H1 (cell line): ENCODE measurements around the gene AGAP1. TPM values are rescaled to one million over a fixed set of nuclear protein-coding genes. Genes with fewer than 3 reads are reported as not detected.

Experiments
- CTCF ChIA-PET: fragments of 300-600 bp; sonication (Branson Sonifier 250); formaldehyde crosslinking; loops from one replicate; lab custom pipeline; 2021; ENCODE audit not compliant: partially characterized antibody; lab: Charles Lee
- POLR2A ChIA-PET: fragments of 300-600 bp; sonication (Branson Sonifier 250); formaldehyde crosslinking; loops from one replicate; lab custom pipeline; 2021; ENCODE audit warnings: inconsistent platforms; ENCODE audit not compliant: partially characterized antibody; lab: Charles Lee
- DNase-seq, 2 experiments: peaks; one replicate each; pipeline versions ENCODE4 v3.0.0 to v3.0.0-alpha.2; 2010 to 2022; ENCODE audit warnings: low spot score in 2 of 2, low read depth in 1 of 2, mixed read lengths in 1 of 2
- FAIRE-seq: peaks from 2 replicates; lab custom pipeline; 2011; peaks lifted over from hg19 to GRCh38; lab: Jason Lieb, UNC
- H2AFZ ChIP-seq: 2 replicates; pipeline ENCODE4 v1.8.1; 2012; ENCODE audit warnings: low read length, inconsistent platforms
- H2AK5ac ChIP-seq: 2 replicates; pipeline ENCODE4 v1.6.1; 2013; ENCODE audit warnings: low read depth, low read length
- H2BK120ac ChIP-seq: replicated peaks from 2 replicates; pipeline ENCODE3; 2013; ENCODE audit warnings: low read depth, low read length, inconsistent platforms
- H2BK12ac ChIP-seq: 2 replicates; pipeline ENCODE4 v1.6.1; 2013; ENCODE audit warnings: low read depth, low read length
- H2BK15ac ChIP-seq: 2 replicates; pipeline ENCODE4 v1.6.1; 2013; ENCODE audit warnings: low read length
- H2BK20ac ChIP-seq: 2 replicates; pipeline ENCODE4 v1.6.1; 2013; ENCODE audit warnings: low read length
- H2BK5ac ChIP-seq: 2 replicates; pipeline ENCODE4 v1.6.1; 2013; ENCODE audit warnings: low read depth, low read length
- H3K14ac ChIP-seq: 2 replicates; pipeline ENCODE4 v1.6.1; 2013; ENCODE audit warnings: inconsistent platforms; ENCODE audit not compliant: insufficient read length
- H3K18ac ChIP-seq: 2 replicates; pipeline ENCODE4 v1.6.1; 2013; ENCODE audit warnings: low read length; ENCODE audit errors: extremely low read depth
- H3K23ac ChIP-seq: 2 replicates; pipeline ENCODE4 v1.6.1; 2013; ENCODE audit warnings: inconsistent platforms; ENCODE audit not compliant: insufficient read length
- H3K23me2 ChIP-seq: 2 replicates; pipeline ENCODE4 v1.6.1; 2013; ENCODE audit warnings: low read depth, low read length
- H3K27ac ChIP-seq: 2 replicates; pipeline ENCODE4 v1.6.1; 2011; ENCODE audit warnings: low read depth, low read length, inconsistent platforms
- H3K27me3 ChIP-seq, 4 experiments: replicated peaks in 1 of 4; 1 replicate in 1 of 4; 2 replicates in 3 of 4; pipeline versions ENCODE4 v1.6.1 to v1.8.1; 2011 to 2013; ENCODE audit warnings: low read length in 3 of 4, mild to moderate bottlenecking in 3 of 4, inconsistent platforms in 2 of 4, mixed read lengths in 2 of 4, moderate library complexity in 1 of 4; ENCODE audit not compliant: control insufficient read depth in 3 of 4, insufficient read depth in 3 of 4; ENCODE audit errors: extremely low read depth in 1 of 4
- H3K36me3 ChIP-seq, 4 experiments: 2 replicates each; pipeline versions ENCODE4 v1.6.1 to v1.8.1; 2011 to 2013; ENCODE audit warnings: mild to moderate bottlenecking in 4 of 4, low read length in 3 of 4, moderate library complexity in 2 of 4, control low read depth in 1 of 4, inconsistent platforms in 1 of 4; ENCODE audit not compliant: insufficient read depth in 4 of 4, control insufficient read depth in 2 of 4
- H3K4ac ChIP-seq: replicated peaks from 2 replicates; pipeline ENCODE3; 2013; ENCODE audit warnings: low read length, low read depth, mixed read lengths, inconsistent platforms; ENCODE audit not compliant: insufficient read length
- H3K4me1 ChIP-seq, 4 experiments: replicated peaks in 1 of 4; 1 replicate in 1 of 4; 2 replicates in 3 of 4; pipeline versions ENCODE4 v1.6.1 to v1.8.1; 2011 to 2013; ENCODE audit warnings: low read length in 3 of 4, inconsistent platforms in 2 of 4, mixed read lengths in 1 of 4; ENCODE audit not compliant: insufficient read depth in 4 of 4, control insufficient read depth in 3 of 4
- H3K4me2 ChIP-seq, 2 experiments: 2 replicates each; pipeline versions ENCODE4 v1.6.1 to v1.8.1; 2011 to 2013; ENCODE audit warnings: low read depth in 2 of 2, low read length in 2 of 2, control low read depth in 1 of 2, inconsistent platforms in 1 of 2, mild to moderate bottlenecking in 1 of 2; ENCODE audit not compliant: insufficient read depth in 1 of 2
- H3K4me3 ChIP-seq, 4 experiments: fragments of 200-600, 300-600 bp in 1 of 4; sonication (generic), shearing (Covaris generic), sonication (Bioruptor Twin) in 1 of 4; 2 replicates each; pipeline versions ENCODE4 v1.5.1 to v1.8.1; 2011 to 2016; ENCODE audit warnings: low read length in 4 of 4, low read depth in 3 of 4, control low read depth in 2 of 4, inconsistent platforms in 2 of 4, mild to moderate bottlenecking in 2 of 4, mixed read lengths in 1 of 4, moderate library complexity in 1 of 4; ENCODE audit not compliant: insufficient read depth in 2 of 4; ENCODE audit errors: extremely low read depth in 1 of 4
- H3K56ac ChIP-seq: replicated peaks from 2 replicates; pipeline ENCODE3; 2013; ENCODE audit warnings: low read depth, mild to moderate bottlenecking, mixed read lengths, low read length, inconsistent platforms; ENCODE audit not compliant: insufficient read length
- H3K79me1 ChIP-seq: 2 replicates; pipeline ENCODE4 v1.6.1; 2013; ENCODE audit warnings: low read depth, low read length, control low read depth
- H3K79me2 ChIP-seq, 2 experiments: 2 replicates each; pipeline versions ENCODE4 v1.6.1 to v1.8.1; 2012 to 2013; ENCODE audit warnings: low read length in 2 of 2, mild to moderate bottlenecking in 2 of 2, inconsistent platforms in 1 of 2; ENCODE audit not compliant: insufficient read depth in 2 of 2, control insufficient read depth in 1 of 2
- H3K9ac ChIP-seq, 4 experiments: replicated peaks in 1 of 4; 1 replicate in 1 of 4; 2 replicates in 3 of 4; pipeline versions ENCODE4 v1.6.1 to v1.8.1; 2011 to 2013; ENCODE audit warnings: low read depth in 3 of 4, low read length in 3 of 4, control low read depth in 2 of 4, mild to moderate bottlenecking in 2 of 4, moderate library complexity in 2 of 4, inconsistent platforms in 1 of 4; ENCODE audit errors: extremely low read depth in 1 of 4
- H3K9me3 ChIP-seq, 2 experiments: 2 replicates each; pipeline versions ENCODE4 v1.6.1 to v1.8.1; 2012 to 2013; ENCODE audit warnings: mild to moderate bottlenecking in 2 of 2, moderate library complexity in 2 of 2, control low read depth in 1 of 2, inconsistent platforms in 1 of 2, low read depth in 1 of 2, low read length in 1 of 2, mixed read lengths in 1 of 2; ENCODE audit not compliant: insufficient read depth in 2 of 2
- H4K20me1 ChIP-seq, 2 experiments: replicated peaks in 1 of 2; 2 replicates each; pipeline versions ENCODE3 to v1.8.1; 2011 to 2013; ENCODE audit warnings: inconsistent platforms in 2 of 2, low read length in 2 of 2, mild to moderate bottlenecking in 1 of 2; ENCODE audit not compliant: insufficient read depth in 2 of 2, control insufficient read depth in 1 of 2
- H4K5ac ChIP-seq: 2 replicates; pipeline ENCODE4 v1.6.1; 2013; ENCODE audit warnings: low read length, low read depth, mixed read lengths, inconsistent platforms; ENCODE audit not compliant: insufficient read length
- H4K8ac ChIP-seq: 2 replicates; pipeline ENCODE4 v1.8.0; 2013; ENCODE audit warnings: mild to moderate bottlenecking, moderate library complexity, low read length, inconsistent platforms; ENCODE audit not compliant: insufficient read depth; ENCODE audit errors: extremely low read depth
- H4K91ac ChIP-seq: replicated peaks from 2 replicates; pipeline ENCODE3; 2013; ENCODE audit warnings: low read length, mixed read lengths, inconsistent platforms; ENCODE audit not compliant: insufficient read length
- CBX5 ChIP-seq: fragments of 300-800, 300-1000 bp; sonication (generic); IDR thresholded peaks from 2 replicates; pipeline ENCODE4 v1.7.1; 2016; ENCODE audit warnings: antibody characterized with exemption, low read length, low read depth
- CBX8 ChIP-seq: fragments of 300-800, 300-1000 bp; sonication (generic); IDR thresholded peaks from 2 replicates; pipeline ENCODE4 v1.7.1; 2016; ENCODE audit warnings: low read depth, low read length, borderline replicate concordance
- E2F6 ChIP-seq: IDR thresholded peaks from 2 replicates; pipeline ENCODE4 v1.6.1; 2012; ENCODE audit warnings: inconsistent platforms
- EP300 ChIP-seq, 2 experiments: IDR thresholded peaks; 1 replicate in 1 of 2; 2 replicates in 1 of 2; pipeline ENCODE4 v1.6.1; 2011 to 2012; ENCODE audit warnings: low read depth in 2 of 2, low read length in 2 of 2, mild to moderate bottlenecking in 2 of 2, borderline replicate concordance in 1 of 2, inconsistent platforms in 1 of 2, moderate library complexity in 1 of 2
- FOSL1 ChIP-seq: IDR thresholded peaks from 2 replicates; pipeline ENCODE4 v1.6.1; 2011; ENCODE audit warnings: mild to moderate bottlenecking, low read depth, low read length, moderate library complexity; ENCODE audit not compliant: insufficient read depth
- GTF2F1 ChIP-seq: IDR thresholded peaks from 2 replicates; pipeline ENCODE4 v1.6.1; 2012; ENCODE audit warnings: low read depth, low read length, improper control_type of control experiment, borderline replicate concordance
- HDAC6 ChIP-seq: IDR thresholded peaks from one replicate; pipeline ENCODE4 v1.7.1; 2012; ENCODE audit warnings: low read depth, mild to moderate bottlenecking, inconsistent platforms, low read length, moderate library complexity
- KDM5A ChIP-seq: fragments of 200-600 bp; IDR thresholded peaks from 2 replicates; pipeline ENCODE4 v1.7.1; 2012; ENCODE audit warnings: mild to moderate bottlenecking, low read length, inconsistent platforms, mixed read lengths
- NRF1 ChIP-seq: IDR thresholded peaks from 2 replicates; pipeline ENCODE4 v1.6.1; 2011; ENCODE audit warnings: mild to moderate bottlenecking, low read depth, low read length, improper control_type of control experiment
- POU5F1 ChIP-seq: IDR thresholded peaks from 2 replicates; pipeline ENCODE4 v1.6.1; 2011; ENCODE audit warnings: low read depth, mild to moderate bottlenecking, low read length, moderate library complexity
- RBBP5 ChIP-seq: IDR thresholded peaks from 2 replicates; pipeline ENCODE4 v1.7.1; 2012; ENCODE audit warnings: low read depth, mild to moderate bottlenecking, inconsistent platforms, low read length, moderate library complexity, borderline replicate concordance
- WGBS, 2 experiments: shearing (Covaris generic) in 1 of 2; methylation state at CpG; one replicate each; pipeline versions ENCODE4 v1.1.6 to v1.1.7; 2013 to 2015; ENCODE audit warnings: low lambda C conversion rate in 2 of 2, mixed read lengths in 2 of 2, inconsistent platforms in 1 of 2, low coverage in 1 of 2, missing lambda C conversion rate in 1 of 2; ENCODE audit not compliant: insufficient replicate concordance in 2 of 2, insufficient coverage in 1 of 2, insufficient read length in 1 of 2; ENCODE audit errors: extremely low coverage in 1 of 2, missing lambda C conversion rate in 1 of 2; 5-methylcytosine and 5-hydroxymethylcytosine counted together
- polyA plus RNA-seq, 7 experiments: library from polyadenylated mRNA; depleted of rRNA in 3 of 7; stranded (reverse) in 5 of 7; unstranded in 2 of 7; fragments of >200 nt in 5 of 7; fragments of 200-250 nt in 2 of 7; gene quantifications; 1 replicate in 5 of 7; 2 replicates in 1 of 7; 4 replicates in 1 of 7; pipeline versions ENCODE4 v1.2.1 to v1.2.3, GENCODE V29; 2011 to 2013; ENCODE audit warnings: missing spikeins in 2 of 7, mixed read lengths in 2 of 7
- total RNA-seq: library from RNA; stranded (reverse); fragmentation: NEBNext Ultra II Directional; extraction: Animal tissue kit (Norgen Biotek cat#: 25700); gene quantifications from 2 replicates; pipeline ENCODE4 v1.2.1, GENCODE V29; 2021

The AGAP1 gene
- total and polyA plus RNA-seq, 2 of the 8 experiments (the other 6 are each of a cell fraction or from before 2014, with no cell fraction given) = 18.1 to 39.4 TPM

DNA sequence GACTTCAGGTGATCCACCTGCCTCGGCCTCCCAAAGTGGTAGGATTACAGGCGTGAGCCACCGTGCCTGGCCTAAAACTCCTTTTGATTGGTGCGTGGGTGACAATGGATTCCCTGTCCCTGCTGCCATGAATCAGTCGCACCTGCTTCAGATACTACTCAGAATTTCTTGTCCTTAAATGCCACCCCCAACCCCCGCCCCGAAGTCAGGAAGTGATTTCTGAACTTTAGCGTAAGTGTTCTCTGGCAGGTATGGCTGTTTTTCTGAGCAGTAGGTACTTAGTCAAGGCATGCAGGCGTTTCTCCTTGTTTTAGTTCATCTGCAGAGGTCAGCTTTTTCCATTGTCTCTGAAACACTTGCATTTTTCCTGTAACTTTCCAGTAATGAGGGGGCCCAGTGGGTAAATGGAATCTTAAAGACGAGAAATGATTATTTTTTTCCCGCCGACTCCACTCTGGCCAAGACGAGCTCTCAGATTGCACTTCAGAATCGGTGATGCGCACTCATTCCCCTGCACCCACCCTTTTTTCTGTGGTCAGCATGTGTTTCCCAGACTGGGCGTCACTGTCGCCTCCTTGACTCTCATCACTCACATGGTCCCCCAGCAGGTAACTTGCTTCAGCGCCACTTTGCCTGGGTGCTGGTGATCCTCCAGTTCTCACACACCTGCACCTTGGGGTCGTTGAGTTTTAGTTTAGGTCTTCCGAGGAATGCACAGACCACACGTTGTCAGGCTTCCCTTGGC lies 494.6 kb downstream of the AGAP1 start:
- Histone ChIP-seq H3K36me3 (no peaks in the 10 kb centered on the region), H2BK20ac (no peak overlapping the region), H3K18ac (no peak overlapping the region; the same call in 1 of the 2 replicates), H2BK120ac (no peak overlapping the region), H3K9me3 (no peaks in the 10 kb centered on the region), H4K8ac (peak overlapping the region; percentile 19; the same call in 1 of the 2 replicates), H3K4ac (no peak overlapping the region), H3K4me3 (no peak overlapping the region), H4K5ac (no peak overlapping the region), H2BK5ac (peak overlapping the region; percentile 38; the same call in 1 of the 2 replicates), H2AFZ (no peak overlapping the region), H3K23me2 (no peaks in the 10 kb centered on the region), H3K14ac (no peak overlapping the region), H2BK15ac (no peak overlapping the region), H4K20me1 (no peaks in the 10 kb centered on the region), H3K79me1 (no peaks in the 10 kb centered on the region; the same call in 1 of the 2 replicates), H3K27ac (no peak overlapping the region), H3K27me3 (no peaks in the 10 kb centered on the region), H3K9ac (no peak overlapping the region), H3K23ac (no peak overlapping the region), H3K56ac (no peak overlapping the region), H4K91ac (no peak overlapping the region), H3K4me1 (peaks cover 0 to 10% (median 5%) of the 10 kb centered on the region in 4 experiments; a peak in 6 of 7 replicates), H2AK5ac (no peak overlapping the region), H2BK12ac (no peak overlapping the region), H3K79me2 (no peaks in the 10 kb centered on the region), H3K4me2 (no peak overlapping the region)
- no peak for DNase-seq
- POLR2A ChIA-PET = no interaction called here
- WGBS, 2 experiments = 93% methylated on average over 21 of the region's 21 CpGs; no CpG with 5 or more reads in 1 of the 2 experiments
- CTCF ChIA-PET = interaction anchor here (0.8 to 3.5 kb wide), 10 partner anchors 11 to 195 kb away, joined by 3 to 15 read pairs (median 4); no protein-coding TSS in a partner anchor
- FAIRE-seq = no peak
- TF ChIP-seq E2F6 = no peak
- no peak for TF ChIP-seq CBX5
- TF ChIP-seq NRF1 = no peak
- no peak for TF ChIP-seq FOSL1
- TF ChIP-seq KDM5A = no peak
- TF ChIP-seq CBX8 = no peak
- no peak for TF ChIP-seq EP300 (IDR thresholded peaks at IDR 0.05; ENCODE audit: borderline replicate concordance in 1 of 2, low read depth in 2 of 2, low read length in 2 of 2)
- no peak for TF ChIP-seq POU5F1
- no peak for TF ChIP-seq HDAC6
- TF ChIP-seq GTF2F1 = no peak
- TF ChIP-seq RBBP5 = no peak
